GM18526 (cell line): Measurements from ENCODE around the gene TMEM121.

Experiments
- POLR2A ChIP-seq: IDR thresholded peaks from 3 replicates; pipeline ENCODE4 v1.6.1; 2011; ENCODE audit not compliant: insufficient read length; ENCODE audit errors: extremely low read depth

Gene TMEM121

DNA sequence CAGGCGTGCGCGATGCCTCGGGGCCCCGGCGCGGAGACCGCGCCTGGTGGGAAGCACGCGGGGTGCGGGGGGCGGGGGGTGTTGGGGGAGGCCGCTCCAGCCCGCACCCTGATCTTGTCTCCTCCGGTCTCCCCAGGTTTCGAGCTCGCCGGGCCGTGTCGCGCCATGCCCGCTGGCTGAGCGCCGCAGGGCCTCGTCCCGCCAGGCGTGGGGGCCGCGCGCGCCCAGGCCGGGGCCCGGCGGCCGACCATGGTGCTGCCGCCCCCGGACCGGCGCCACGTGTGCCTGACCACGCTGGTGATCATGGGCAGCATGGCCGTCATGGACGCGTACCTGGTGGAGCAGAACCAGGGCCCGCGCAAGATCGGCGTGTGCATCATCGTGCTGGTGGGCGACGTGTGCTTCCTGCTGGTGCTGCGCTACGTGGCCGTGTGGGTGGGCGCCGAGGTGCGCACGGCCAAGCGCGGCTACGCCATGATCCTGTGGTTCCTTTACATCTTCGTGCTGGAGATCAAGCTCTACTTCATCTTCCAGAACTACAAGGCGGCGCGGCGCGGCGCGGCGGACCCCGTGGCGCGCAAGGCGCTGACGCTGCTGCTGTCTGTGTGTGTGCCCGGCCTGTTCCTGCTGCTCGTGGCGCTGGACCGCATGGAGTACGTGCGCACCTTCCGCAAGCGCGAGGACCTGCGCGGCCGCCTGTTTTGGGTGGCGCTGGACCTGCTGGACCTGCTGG, 2.4 kb downstream of the TMEM121 start:
- no peak for TF ChIP-seq POLR2A

DNA sequence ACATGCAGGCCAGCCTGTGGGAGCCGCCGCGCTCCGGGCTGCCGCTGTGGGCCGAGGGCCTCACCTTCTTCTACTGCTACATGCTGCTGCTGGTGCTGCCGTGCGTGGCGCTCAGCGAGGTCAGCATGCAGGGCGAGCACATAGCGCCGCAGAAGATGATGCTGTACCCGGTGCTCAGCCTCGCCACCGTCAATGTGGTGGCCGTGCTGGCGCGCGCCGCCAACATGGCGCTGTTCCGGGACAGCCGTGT, 2.9 kb downstream of the TMEM121 start:
- no peak for TF ChIP-seq POLR2A

DNA sequence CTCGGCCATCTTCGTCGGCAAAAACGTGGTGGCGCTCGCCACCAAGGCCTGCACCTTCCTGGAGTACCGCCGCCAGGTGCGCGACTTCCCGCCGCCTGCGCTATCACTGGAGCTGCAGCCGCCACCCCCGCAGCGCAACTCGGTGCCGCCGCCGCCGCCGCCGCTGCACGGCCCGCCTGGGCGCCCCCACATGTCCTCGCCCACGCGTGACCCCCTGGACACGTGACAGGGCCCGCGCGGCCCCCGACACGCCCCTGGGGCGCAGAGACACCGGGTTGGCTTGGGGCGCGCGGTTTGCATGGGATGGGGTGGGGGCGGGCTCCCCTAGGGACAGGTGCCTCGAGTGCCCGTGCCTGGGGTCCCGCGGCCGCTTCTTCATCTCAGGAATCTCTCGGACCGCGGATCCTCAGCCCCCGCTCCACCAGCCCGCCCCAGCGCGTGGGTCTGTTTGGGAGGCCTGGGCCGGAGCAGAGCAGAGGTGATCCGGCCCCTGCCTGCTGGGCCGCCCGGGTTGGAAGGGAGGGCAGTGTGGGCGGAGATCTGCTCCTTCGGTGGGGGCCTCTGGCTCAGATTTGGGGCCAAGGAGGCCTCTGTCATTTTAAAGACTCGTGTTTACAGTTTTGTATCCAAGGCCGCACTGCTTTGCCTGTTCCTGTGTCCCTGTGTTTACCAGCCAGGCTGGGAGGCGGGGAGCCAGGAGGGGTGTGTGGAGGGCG, 3.3 kb downstream of the TMEM121 start:
- no peak for TF ChIP-seq POLR2A

DNA sequence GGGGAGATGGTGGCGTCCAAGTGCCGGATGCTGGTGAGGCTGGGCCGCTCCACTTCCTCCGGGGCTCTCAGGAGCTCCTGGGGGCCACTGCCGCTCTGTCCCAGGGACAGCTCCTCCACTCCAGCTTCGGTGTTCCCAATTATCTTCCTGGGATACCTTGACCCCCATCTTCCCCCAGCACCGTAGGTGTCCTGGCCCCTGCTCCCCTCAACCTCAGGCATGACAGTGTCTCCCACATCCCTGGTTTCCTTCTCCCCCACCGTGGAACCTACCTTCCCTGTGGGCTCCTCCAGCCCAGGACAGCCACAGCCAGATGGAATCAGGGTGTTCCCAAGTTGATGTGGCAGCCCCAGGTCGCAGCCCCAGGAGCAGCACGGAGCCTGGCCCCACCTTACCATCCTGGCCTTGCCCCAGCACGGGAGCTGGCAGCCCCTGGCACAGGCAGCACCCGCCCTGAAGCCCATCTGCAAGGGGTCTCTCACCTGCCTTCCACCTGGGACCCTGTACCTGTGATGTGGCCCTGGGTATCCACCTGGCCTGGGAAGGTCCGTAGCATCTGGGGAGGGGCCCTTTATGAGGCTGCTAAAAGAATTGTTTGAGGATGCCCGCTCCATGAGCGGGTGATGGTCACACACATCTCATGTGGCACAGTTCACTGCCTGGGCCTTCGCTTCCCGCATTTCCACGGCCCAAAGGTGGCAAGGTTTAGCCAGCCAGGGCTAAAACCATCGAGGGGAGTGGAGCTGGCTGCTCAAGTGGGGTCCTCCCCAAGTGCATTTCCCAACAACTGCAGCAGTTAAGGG, 4.1 kb downstream of the TMEM121 start:
- no peak for TF ChIP-seq POLR2A

DNA sequence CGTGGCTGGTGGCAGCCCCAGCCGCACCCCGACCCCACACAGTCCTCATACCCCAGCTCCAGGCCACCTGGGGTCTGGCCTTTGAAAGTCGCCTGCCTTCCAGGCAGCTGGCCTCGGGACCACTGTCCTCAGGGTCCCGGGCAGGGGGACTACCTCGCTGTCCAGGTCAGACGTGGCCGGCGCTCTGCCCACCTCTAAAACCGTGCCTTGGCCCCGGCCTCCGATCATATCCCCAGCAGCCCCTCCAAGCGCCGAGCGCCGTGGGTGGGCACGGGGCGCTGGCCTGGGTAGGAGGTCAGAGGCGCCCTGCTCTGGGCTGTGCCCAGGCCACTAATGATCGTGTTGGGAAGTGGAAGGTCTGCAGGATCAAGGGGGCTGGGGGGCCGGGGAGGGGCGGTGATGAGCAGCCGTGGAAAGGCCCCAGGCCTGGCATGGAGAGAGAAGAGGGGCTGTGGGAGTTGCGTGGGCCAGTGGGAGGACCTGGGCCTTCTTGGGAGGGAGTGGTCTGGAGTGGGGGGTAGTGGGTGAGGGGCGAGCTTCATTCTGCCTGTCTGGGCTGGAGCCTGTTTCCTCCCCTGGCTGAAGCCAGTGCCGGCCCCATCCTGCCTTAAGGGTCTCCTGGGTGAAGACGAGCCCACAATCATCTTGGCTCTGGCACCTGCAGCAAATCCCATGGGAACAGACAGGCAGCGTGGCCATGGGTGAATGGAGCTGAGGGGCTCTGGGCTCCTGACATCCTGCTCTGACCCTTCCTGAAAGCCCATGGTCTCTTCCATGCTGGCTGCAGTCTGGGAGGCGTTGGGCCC, 4.9 kb downstream of the TMEM121 start:
- TF ChIP-seq POLR2A: no peak

DNA sequence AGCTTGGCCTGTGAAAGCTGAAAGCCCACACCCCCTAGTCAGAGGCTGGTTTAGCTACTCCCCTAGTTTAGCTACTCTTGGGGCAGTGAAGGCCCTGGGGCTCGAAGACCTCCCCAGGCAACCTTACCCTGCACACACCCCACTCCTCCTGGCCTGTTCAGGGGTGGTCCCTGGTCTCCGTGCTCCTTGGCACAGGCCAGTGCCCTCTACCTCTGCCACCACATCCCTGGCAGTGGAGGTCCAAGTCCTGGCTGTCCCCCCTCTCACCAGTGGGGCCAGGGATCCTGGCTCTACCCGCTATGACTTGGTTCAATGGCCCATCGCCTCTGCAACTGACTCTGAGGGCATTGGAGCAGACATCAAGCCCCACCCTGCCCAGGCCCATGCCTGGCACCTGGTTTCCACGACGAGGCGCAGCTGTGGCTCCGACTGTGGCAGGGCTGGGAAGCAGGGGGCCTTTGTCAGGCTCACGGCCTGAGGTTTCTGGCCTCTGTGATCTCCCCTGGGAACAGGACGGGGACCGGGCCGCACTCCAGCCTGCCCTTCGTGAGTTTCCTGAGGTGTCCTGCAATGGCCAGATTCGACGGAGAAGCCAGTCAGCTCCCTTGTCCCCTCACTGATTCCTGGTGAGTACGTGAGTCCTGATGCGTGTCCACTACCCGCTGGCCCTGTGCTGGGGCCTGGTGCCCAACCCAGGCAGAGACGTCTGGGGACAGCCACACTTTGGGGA, 5.7 kb downstream of the TMEM121 start:
- no peak for TF ChIP-seq POLR2A

DNA sequence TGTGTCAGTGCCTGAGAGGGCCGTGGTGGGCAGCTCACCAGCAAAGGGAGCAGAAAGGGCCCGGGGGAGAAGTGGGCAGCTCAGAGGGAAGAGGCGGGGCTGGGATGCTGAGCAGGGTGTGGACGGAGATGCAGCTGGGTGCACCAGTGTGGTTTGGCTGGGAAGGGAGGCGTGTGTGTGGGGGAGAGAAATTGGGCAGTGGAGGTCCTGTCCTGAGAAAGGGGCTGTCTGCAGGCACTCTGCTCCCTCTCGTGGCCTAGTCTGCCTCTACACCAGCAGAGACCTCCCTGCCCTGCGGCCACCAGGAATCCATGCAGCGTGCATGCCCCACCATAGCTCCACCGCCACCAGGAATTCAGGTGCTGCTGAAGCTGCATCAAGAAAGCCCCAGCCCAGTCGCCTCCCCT, 6.4 kb downstream of the TMEM121 start:
- no peak for TF ChIP-seq POLR2A

DNA sequence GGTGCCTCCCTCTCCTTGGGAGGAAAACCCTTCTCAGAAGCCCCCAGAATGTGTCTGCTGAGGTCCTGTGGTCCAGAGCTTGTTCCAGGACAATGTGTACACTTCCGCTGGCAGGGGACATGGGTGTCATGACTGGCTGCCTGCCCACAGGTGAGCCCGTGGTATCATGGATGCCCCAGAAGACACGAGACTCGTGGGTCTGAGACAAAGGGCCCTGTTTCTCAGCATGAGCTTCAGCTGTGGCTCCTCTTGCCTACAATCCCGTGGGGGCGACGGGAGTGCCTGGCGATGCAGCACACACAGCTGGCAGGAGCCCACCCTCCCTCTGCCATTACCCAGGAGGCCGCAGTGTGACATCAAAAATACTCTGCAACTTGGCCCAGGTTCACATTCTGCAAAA, 7.0 kb downstream of the TMEM121 start:
- TF ChIP-seq POLR2A: no peak

DNA sequence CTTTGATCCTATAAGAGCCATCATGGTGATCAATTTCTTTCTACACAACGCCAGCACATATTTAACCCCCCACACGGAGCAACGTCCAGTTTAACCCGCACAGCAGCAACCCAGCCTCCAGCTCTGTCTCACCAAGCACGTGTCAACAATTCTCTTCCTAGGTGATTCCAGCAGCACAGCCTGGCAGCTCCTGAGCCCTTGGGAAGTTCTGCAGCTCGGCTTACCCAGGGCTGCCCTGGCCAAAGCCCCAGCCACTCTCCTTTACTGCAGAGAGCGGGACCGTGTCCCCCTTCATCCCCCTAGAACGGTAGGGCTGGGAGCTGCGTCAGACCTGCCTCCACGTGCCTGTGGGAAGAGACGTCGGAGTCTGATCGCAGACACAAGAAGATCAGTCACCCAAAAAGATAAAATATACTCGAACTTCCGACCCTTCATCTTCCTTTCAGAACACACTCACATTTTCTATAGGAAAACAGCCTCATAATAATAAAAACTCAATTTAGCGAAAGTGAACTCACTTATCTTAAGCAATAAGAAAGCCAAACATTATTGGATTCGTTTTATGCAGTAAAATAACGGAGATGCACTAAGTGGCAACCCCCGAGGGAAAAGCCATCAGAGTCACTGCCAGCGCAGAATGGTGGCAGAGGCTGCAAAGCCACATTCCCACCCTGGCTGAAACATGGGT, 7.6 kb downstream of the TMEM121 start:
- no peak for TF ChIP-seq POLR2A

DNA sequence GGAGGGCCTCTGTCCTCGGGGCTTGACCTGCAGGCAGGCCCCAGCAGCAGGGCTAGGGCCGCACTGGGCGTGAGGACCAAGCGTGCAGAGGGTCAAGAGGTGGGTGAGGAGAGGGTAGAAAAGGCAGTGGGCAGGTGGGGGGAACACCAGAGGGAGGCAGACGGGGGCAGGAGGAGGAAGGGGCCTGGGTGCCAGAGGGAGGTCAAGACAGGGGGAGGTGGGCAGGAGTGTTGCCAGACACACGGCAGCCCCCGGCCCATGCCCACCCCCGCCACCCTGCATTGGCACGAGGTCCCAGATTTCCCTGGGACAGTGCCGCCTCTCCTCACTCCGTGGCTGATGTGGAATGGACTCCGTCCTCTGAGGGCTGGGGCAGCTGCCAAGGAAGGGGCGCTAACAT, 8.2 kb downstream of the TMEM121 start:
- no peak for TF ChIP-seq POLR2A

DNA sequence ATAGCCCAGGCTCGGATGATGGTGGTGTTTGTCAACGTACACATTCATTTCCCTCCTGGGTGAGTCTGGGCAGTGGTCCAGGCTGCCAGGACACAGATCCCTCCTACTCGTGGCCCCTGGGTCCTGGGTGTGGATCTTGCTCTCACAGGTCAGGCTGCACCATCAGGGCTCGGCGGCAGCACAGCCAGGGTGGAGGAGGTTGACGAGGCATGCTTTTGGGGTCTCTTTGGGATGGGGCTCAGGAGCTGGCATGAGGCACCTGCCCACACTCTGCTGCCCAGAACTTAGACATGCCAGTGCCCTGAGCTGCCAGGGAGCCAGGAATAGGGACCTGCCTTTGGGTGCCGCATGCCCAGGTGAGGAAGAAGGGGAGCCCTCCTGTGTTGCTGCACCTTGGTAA, 9.7 kb downstream of the TMEM121 start:
- no peak for TF ChIP-seq POLR2A

DNA sequence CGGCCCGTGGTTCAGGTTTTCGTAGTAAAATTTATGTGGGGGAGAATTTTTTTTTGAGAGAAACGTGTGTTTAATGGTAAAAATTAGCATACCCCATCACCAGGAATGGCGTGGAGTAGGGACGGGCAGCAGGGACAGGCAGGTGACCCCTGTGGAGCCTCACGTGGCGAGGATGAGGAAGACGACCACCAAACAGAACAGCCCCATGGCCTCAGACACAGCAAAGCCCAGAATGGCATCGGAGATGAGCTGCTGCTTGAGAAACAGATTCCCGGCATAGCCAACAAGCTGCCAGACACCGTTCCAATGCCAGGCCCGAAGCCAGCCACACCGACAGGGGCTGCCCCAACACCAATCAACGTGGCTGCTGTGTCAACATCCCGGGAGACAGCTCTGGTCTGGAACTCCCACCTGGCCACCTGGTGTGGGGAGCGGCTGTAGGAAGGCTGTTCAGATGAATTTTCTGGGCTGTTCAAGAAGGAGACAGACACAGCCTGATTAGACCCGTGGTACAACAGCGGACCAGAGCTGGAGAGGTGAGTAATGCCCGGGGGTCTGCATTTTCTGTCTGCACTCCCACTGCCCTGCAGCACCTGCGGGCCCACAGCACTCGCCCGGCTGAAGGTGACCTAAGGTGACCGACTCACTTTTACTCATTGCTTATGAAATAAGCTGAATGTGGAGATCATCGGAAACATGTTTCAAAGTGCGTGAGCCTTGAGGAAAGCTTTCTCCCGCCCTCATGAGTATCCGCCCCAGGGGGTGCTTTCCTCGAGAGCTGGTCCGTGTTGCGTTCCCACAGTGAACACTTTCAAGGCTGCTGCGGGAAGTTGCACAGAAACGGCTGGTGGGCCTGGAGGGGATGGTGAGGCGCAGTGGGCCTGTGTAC, 10.6 kb downstream of the TMEM121 start:
- no peak for TF ChIP-seq POLR2A
